Measurements from ENCODE around the gene MATN4. TPM values are rescaled to one million over a fixed set of nuclear protein-coding genes. Genes with fewer than 3 reads are reported as not detected.

The MATN4 gene
- total RNA-seq, 1 donor from 2014 or later, result 1.2 TPM

GRCh38 chr20:45254383-45255262 is 53.5 kb downstream of the MATN4 start, which contains the start of gene SLPI:
TSS of gene SLPI (minus strand) at chr20:45254564. CDS start at chr20:45254543, 21 bp downstream.
- no peak within 1 kb of the TSS for H3K4me3 Mint-ChIP-seq
- H3K27ac Mint-ChIP-seq, result no peak within 1 kb of the TSS
- peaks cover 31% of the 10 kb centered on the region for H3K27me3 Mint-ChIP-seq
- H3K9me3 Mint-ChIP-seq, result no peaks in the 10 kb centered on the region
- intact Hi-C loops (cut with micrococcal nuclease), result no loop called here
- peaks cover 7% of the 10 kb centered on the region for H3K4me1 Mint-ChIP-seq
- no peak for DNase-seq
- H3K36me3 Mint-ChIP-seq (ENCODE audit: low read depth), result no peaks in the 10 kb centered on the region

DNA sequence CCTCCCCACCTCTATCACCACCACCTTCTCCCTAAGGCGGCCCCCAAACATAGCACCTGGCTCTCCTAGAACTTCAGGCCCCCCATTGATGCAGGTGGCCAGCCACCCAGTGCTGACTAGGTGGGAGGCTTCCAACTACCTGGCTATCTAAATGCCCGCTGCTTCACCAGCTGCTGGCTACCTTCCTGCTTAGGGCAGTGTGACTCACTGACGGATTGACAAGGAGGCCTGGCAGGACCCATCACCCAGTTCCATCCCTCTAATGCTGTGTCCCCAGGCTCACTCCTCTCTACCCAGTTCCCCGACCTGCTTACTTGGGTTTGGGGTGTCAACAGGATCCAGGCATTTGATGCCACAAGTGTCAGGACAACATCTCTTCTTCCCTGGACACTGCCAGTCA is 54.8 kb downstream of the MATN4 start:
- Mint-ChIP-seq H3K4me1 (peaks cover 7% of the 10 kb centered on the region), H3K36me3 (ENCODE audit: low read depth) (no peaks in the 10 kb centered on the region), H3K27ac (no peak overlapping the region), H3K27me3 (peaks cover 36% of the 10 kb centered on the region), H3K9me3 (no peaks in the 10 kb centered on the region), H3K4me3 (no peak overlapping the region)
- intact Hi-C loops (cut with micrococcal nuclease), result no loop called here
- DNase-seq, result no peak

GRCh38 chr20:45251884-45252560 is 56.1 kb downstream of the MATN4 start:
- Mint-ChIP-seq H3K4me1 (peaks cover 7% of the 10 kb centered on the region), H3K4me3 (no peak overlapping the region), H3K27me3 (peaks cover 43% of the 10 kb centered on the region), H3K27ac (no peak overlapping the region), H3K36me3 (ENCODE audit: low read depth) (no peaks in the 10 kb centered on the region), H3K9me3 (no peaks in the 10 kb centered on the region)
- no peak for DNase-seq
- intact Hi-C loops (cut with micrococcal nuclease), result no loop called here

DNA sequence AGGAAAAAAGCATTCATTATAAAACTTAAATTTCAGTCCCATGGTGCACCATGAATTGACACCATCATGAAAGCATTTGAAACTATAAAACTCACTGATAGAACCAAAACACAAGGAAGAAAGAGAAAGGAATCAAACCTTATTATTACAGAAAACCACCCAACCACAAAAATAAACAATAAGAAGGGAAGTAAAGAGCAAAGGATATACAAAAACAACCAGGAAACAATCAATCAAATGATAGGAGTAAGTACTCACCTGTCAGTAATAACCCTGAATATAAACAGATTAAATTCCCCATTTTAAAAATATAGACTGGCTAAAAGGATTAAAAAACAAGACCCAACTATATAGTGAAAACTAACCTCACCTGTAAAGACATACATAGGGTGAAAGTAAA is 59.5 kb downstream of the MATN4 start:
- Mint-ChIP-seq H3K4me1 (no peaks in the 10 kb centered on the region), H3K36me3 (ENCODE audit: low read depth) (no peaks in the 10 kb centered on the region)

DNA sequence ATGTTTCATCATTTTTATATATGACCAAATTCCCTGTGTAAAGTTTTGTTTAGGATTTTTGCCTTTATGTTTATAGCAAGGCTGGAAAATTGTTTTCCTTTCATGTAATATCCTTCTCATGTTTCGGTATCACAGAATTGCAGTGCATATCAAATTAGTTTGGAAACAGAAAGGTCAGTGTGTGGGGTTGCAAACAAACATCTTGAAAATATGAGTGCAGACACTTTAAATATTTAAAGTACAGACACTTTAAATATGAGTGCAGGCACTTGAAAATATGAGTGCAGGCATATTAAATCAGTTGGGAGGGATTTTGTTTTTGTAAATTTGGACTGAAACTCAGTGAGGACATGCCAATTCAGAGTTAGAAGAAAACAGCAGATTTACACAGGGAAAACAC is 60.2 kb downstream of the MATN4 start:
- Mint-ChIP-seq H3K4me3 (no peak overlapping the region), H3K27ac (no peak overlapping the region), H3K36me3 (ENCODE audit: low read depth) (no peaks in the 10 kb centered on the region), H3K27me3 (peaks cover 70% of the 10 kb centered on the region), H3K4me1 (no peaks in the 10 kb centered on the region), H3K9me3 (no peaks in the 10 kb centered on the region)
- DNase-seq, result no peak
- intact Hi-C loops (cut with micrococcal nuclease), result no loop called here

More for the DNA sequence above, 59.5 kb downstream of the MATN4 start:
- Mint-ChIP-seq H3K4me3 (no peak overlapping the region), H3K27ac (no peak overlapping the region), H3K9me3 (no peaks in the 10 kb centered on the region), H3K27me3 (peaks cover 64% of the 10 kb centered on the region)
- DNase-seq, result no peak
- intact Hi-C loops (cut with micrococcal nuclease), result no loop called here

DNA sequence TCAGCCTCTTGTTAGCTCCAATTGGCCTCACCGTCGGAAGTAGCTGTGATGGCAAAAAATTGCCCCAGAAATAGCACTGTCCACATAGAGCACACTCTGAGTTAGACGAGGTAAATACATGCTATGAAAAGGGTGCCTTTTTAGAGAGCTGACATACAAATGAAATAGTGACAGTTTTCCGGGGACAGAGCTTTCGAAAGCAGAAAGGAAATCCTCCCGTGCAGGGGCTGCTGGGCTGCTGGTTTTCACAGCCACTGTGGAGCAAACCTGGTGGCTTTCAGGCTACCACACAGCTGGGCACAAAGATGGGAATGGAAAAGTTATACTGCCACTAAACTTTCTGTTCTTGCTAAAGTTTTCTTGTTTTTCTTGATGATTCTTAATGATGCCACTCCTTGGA is 62.0 kb downstream of the MATN4 start:
- no peaks in the 10 kb centered on the region for H3K4me1 Mint-ChIP-seq
- no peaks in the 10 kb centered on the region for H3K9me3 Mint-ChIP-seq
- no peak overlapping the region for H3K4me3 Mint-ChIP-seq
- H3K27ac Mint-ChIP-seq, result no peak overlapping the region
- intact Hi-C loops (cut with micrococcal nuclease), result no loop called here
- H3K27me3 Mint-ChIP-seq, result peaks cover 71% of the 10 kb centered on the region
- DNase-seq, result no peak
- no peaks in the 10 kb centered on the region for H3K36me3 Mint-ChIP-seq (ENCODE audit: low read depth)

Other genes with a start within 250 kb of the MATN4 start
- gene KCNS1, start 207.2 kb downstream of the MATN4 start, total RNA-seq, result 0.30 and 0.47 TPM in 2 replicates
- not detected in 2 replicates for gene WFDC5, start 193.1 kb downstream of the MATN4 start, total RNA-seq
- not detected in 2 replicates for gene WFDC12, start 183.8 kb downstream of the MATN4 start, total RNA-seq
- gene PI3, start 133.4 kb downstream of the MATN4 start, total RNA-seq, result not detected in 2 replicates
- not detected in 2 replicates for gene SEMG1, start 101.3 kb downstream of the MATN4 start, total RNA-seq
- gene SEMG2, start 86.9 kb downstream of the MATN4 start, total RNA-seq, result not detected in 2 replicates
- gene SLPI, start 53.7 kb downstream of the MATN4 start, total RNA-seq, result not detected in 2 replicates
- not detected in 2 replicates for gene RBPJL, start 1.5 kb downstream of the MATN4 start, total RNA-seq
- 177 and 185 TPM in 2 replicates for gene SDC4, start 40.1 kb upstream of the MATN4 start, total RNA-seq
- 24.4 and 26.2 TPM in 2 replicates for gene SYS1, start 54.9 kb upstream of the MATN4 start, total RNA-seq
- 0.12 TPM in 1 of 2 replicates, not detected in the other for gene TP53TG5, start 70.0 kb upstream of the MATN4 start, total RNA-seq
- 19.9 and 25.2 TPM in 2 replicates for gene DBNDD2, start 100.0 kb upstream of the MATN4 start, total RNA-seq
- gene PIGT, start 107.8 kb upstream of the MATN4 start, total RNA-seq, result 84.7 and 86.6 TPM in 2 replicates
- gene WFDC2, start 161.5 kb upstream of the MATN4 start, total RNA-seq, result not detected in 2 replicates
- gene SPINT3, start 207.3 kb upstream of the MATN4 start, total RNA-seq, result not detected in 2 replicates
- not detected in 2 replicates for gene WFDC6, start 231.2 kb upstream of the MATN4 start, total RNA-seq
- not detected in 2 replicates for gene EPPIN, start 239.1 kb upstream of the MATN4 start, total RNA-seq

Data from activated CD4-positive, alpha-beta T cell treated with anti-CD3 and anti-CD28 coated beads, Interleukin-2, amount 10 ng/mL, durations not matched to agents 24 days and 14 days (primary cell).